ENCODE data around the gene RNASET2. TPM values are rescaled to one million over a fixed set of nuclear protein-coding genes. Genes with fewer than 3 reads are reported as not detected.

The RNASET2 gene
- total and polyA plus RNA-seq, 10 of the 15 experiments (the other 5 are each of a cell fraction or from before 2014, with no cell fraction given), result 5.5 to 225 (median 50.2) TPM

DNA sequence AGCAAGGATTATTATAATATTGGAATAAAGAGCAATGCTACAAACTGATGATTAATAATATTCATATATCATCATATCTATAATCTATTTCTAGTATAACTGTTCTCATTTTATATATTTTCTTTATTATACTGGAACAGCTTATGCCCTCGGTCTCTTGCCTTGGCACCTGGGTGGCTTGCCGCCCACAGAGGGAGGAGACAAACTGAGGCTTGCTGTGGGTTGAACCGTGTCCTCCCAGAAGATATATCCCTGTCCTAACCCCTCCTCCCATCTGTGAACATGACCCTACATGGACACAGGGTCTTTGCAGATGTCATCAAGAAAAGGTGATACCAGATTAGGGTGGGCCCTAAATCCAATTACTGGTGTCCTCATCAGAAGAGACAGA lies 4.7 kb downstream of the RNASET2 start:
- 0 out of 2 replicates have a peak, but pooled peaks have one; percentile 13 for TF ChIP-seq RCOR1 (conservative IDR thresholded peaks at IDR 0.05; ENCODE audit: low read depth, low read length)
- TF ChIP-seq POU2F2 (IDR thresholded peaks at IDR 0.05; ENCODE audit: borderline replicate concordance, low read depth, low read length), result no peak
- TF ChIP-seq, protein P1, sequence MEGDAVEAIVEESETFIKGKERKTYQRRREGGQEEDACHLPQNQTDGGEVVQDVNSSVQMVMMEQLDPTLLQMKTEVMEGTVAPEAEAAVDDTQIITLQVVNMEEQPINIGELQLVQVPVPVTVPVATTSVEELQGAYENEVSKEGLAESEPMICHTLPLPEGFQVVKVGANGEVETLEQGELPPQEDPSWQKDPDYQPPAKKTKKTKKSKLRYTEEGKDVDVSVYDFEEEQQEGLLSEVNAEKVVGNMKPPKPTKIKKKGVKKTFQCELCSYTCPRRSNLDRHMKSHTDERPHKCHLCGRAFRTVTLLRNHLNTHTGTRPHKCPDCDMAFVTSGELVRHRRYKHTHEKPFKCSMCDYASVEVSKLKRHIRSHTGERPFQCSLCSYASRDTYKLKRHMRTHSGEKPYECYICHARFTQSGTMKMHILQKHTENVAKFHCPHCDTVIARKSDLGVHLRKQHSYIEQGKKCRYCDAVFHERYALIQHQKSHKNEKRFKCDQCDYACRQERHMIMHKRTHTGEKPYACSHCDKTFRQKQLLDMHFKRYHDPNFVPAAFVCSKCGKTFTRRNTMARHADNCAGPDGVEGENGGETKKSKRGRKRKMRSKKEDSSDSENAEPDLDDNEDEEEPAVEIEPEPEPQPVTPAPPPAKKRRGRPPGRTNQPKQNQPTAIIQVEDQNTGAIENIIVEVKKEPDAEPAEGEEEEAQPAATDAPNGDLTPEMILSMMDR (IDR thresholded peaks at IDR 0.05 in 2 of 3, conservative IDR thresholded peaks at IDR 0.05 in 1 of 3; ENCODE audit: control insufficient read depth in 2 of 3, extremely low read depth in 1 of 3, insufficient read depth in 1 of 3, low read depth in 3 of 3, low read length in 3 of 3), result peak in 1 of 3 experiments; percentile 6; a peak in 1 of 6 replicates
- H3K27me3 ChIP-seq (replicated peaks in 1 of 2; ENCODE audit: control insufficient read depth in 2 of 2, insufficient read depth in 2 of 2, low read length in 1 of 2), result no peaks in the 10 kb centered on the region
- ATAC-seq (no peak), DNase-seq (ENCODE audit: low read depth, low spot score) (no peak), FAIRE-seq (no peak)
- 20% methylated on average over 3 of the region's 3 CpGs for WGBS (ENCODE audit: insufficient coverage, insufficient replicate concordance, low lambda C conversion rate, missing lambda C conversion rate)
- BruUV-seq (replicated peaks), result no TSS peak
- intact Hi-C loops (cut with micrococcal nuclease; ENCODE audit: unreplicated experiment) (loop anchor here (1.0 to 10.0 kb wide), 8 partner anchors 37 to 201 kb away; partner anchors contain the start of genes CCR6 and CEP43), in situ Hi-C loops (cut with MboI) (no loop called here)
- H4K20me1 ChIP-seq (ENCODE audit: control insufficient read depth, insufficient read depth), result no peaks in the 10 kb centered on the region
- SMC1A ChIA-PET (ENCODE audit: uncharacterized antibody, unreplicated experiment), result interaction anchor here (0.6 to 6.3 kb wide), 12 partner anchors 15 to 190 kb away, joined by 3 to 85 read pairs (median 6); partner anchors contain the start of genes CCR6 and CEP43
- POLR2A ChIA-PET, result interaction anchor here (0.5 kb wide), 1 partner anchor 187 kb away, joined by 7 read pairs; no protein-coding TSS in a partner anchor
- no peaks in the 10 kb centered on the region for H3K9me3 ChIP-seq (replicated peaks; ENCODE audit: control insufficient read depth, insufficient read depth, low read length)
- H2AFZ ChIP-seq (ENCODE audit: control insufficient read depth, low read depth, low read length), result no peak overlapping the region
- peak overlapping the region; percentile 66 for H3K9ac ChIP-seq (ENCODE audit: control insufficient read depth, insufficient read depth, low read length)
- peak overlapping the region; percentile 99 for H3K4me2 ChIP-seq (ENCODE audit: control insufficient read depth, insufficient read depth)
- H3K79me2 ChIP-seq (ENCODE audit: control insufficient read depth, insufficient read depth, low read length), result peaks cover 71% of the 10 kb centered on the region
- H3K27ac ChIP-seq (ENCODE audit: control insufficient read depth, insufficient read depth), result peak overlapping the region; percentile 96
- CTCF ChIA-PET, result interaction anchor here (0.6 to 10.8 kb wide), 16 partner anchors 9 to 399 kb away, joined by 3 to 139 read pairs (median 6); partner anchors contain the start of genes CCR6 and CEP43
- peaks cover 42% of the 10 kb centered on the region for H3K4me1 ChIP-seq (ENCODE audit: control insufficient read depth, insufficient read depth, low read length)
- RAD21 ChIA-PET (ENCODE audit: unreplicated experiment), result interaction anchor here (1.1 to 8.0 kb wide), 10 partner anchors 37 to 189 kb away, joined by 3 to 79 read pairs (median 7); no protein-coding TSS in a partner anchor
- H3K4me3 ChIP-seq, result peak overlapping the region; percentile 94
- H3K36me3 ChIP-seq (ENCODE audit: control insufficient read depth in 2 of 2, insufficient read depth in 2 of 2, low read length in 1 of 2), result peaks cover 13 to 16% of the 10 kb centered on the region in 2 experiments

Measured in GM12878 (cell line).